H1 (cell line): ENCODE results near the gene CD46. TPM values are rescaled to one million over a fixed set of nuclear protein-coding genes. Genes with fewer than 3 reads are reported as not detected.

ENCODE experiments used
- CTCF ChIA-PET: fragments of 300-600 bp; sonication (Branson Sonifier 250); formaldehyde crosslinking; loops from one replicate; lab custom pipeline; 2021; ENCODE audit not compliant: partially characterized antibody; lab: Charles Lee
- POLR2A ChIA-PET: fragments of 300-600 bp; sonication (Branson Sonifier 250); formaldehyde crosslinking; loops from one replicate; lab custom pipeline; 2021; ENCODE audit warnings: inconsistent platforms; ENCODE audit not compliant: partially characterized antibody; lab: Charles Lee
- DNase-seq, 2 experiments: peaks; one replicate each; pipeline versions ENCODE4 v3.0.0 to v3.0.0-alpha.2; 2010 to 2022; ENCODE audit warnings: low spot score in 2 of 2, low read depth in 1 of 2, mixed read lengths in 1 of 2
- FAIRE-seq: peaks from 2 replicates; lab custom pipeline; 2011; peaks lifted over from hg19 to GRCh38; lab: Jason Lieb, UNC
- H2AFZ ChIP-seq: 2 replicates; pipeline ENCODE4 v1.8.1; 2012; ENCODE audit warnings: low read length, inconsistent platforms
- H2AK5ac ChIP-seq: 2 replicates; pipeline ENCODE4 v1.6.1; 2013; ENCODE audit warnings: low read depth, low read length
- H2BK120ac ChIP-seq: replicated peaks from 2 replicates; pipeline ENCODE3; 2013; ENCODE audit warnings: low read depth, low read length, inconsistent platforms
- H2BK12ac ChIP-seq: 2 replicates; pipeline ENCODE4 v1.6.1; 2013; ENCODE audit warnings: low read depth, low read length
- H2BK15ac ChIP-seq: 2 replicates; pipeline ENCODE4 v1.6.1; 2013; ENCODE audit warnings: low read length
- H2BK20ac ChIP-seq: 2 replicates; pipeline ENCODE4 v1.6.1; 2013; ENCODE audit warnings: low read length
- H2BK5ac ChIP-seq: 2 replicates; pipeline ENCODE4 v1.6.1; 2013; ENCODE audit warnings: low read depth, low read length
- H3K14ac ChIP-seq: 2 replicates; pipeline ENCODE4 v1.6.1; 2013; ENCODE audit warnings: inconsistent platforms; ENCODE audit not compliant: insufficient read length
- H3K18ac ChIP-seq: 2 replicates; pipeline ENCODE4 v1.6.1; 2013; ENCODE audit warnings: low read length; ENCODE audit errors: extremely low read depth
- H3K23ac ChIP-seq: 2 replicates; pipeline ENCODE4 v1.6.1; 2013; ENCODE audit warnings: inconsistent platforms; ENCODE audit not compliant: insufficient read length
- H3K23me2 ChIP-seq: 2 replicates; pipeline ENCODE4 v1.6.1; 2013; ENCODE audit warnings: low read depth, low read length
- H3K27ac ChIP-seq: 2 replicates; pipeline ENCODE4 v1.6.1; 2011; ENCODE audit warnings: low read depth, low read length, inconsistent platforms
- H3K27me3 ChIP-seq, 4 experiments: replicated peaks in 1 of 4; 1 replicate in 1 of 4; 2 replicates in 3 of 4; pipeline versions ENCODE4 v1.6.1 to v1.8.1; 2011 to 2013; ENCODE audit warnings: low read length in 3 of 4, mild to moderate bottlenecking in 3 of 4, inconsistent platforms in 2 of 4, mixed read lengths in 2 of 4, moderate library complexity in 1 of 4; ENCODE audit not compliant: control insufficient read depth in 3 of 4, insufficient read depth in 3 of 4; ENCODE audit errors: extremely low read depth in 1 of 4
- H3K36me3 ChIP-seq, 4 experiments: 2 replicates each; pipeline versions ENCODE4 v1.6.1 to v1.8.1; 2011 to 2013; ENCODE audit warnings: mild to moderate bottlenecking in 4 of 4, low read length in 3 of 4, moderate library complexity in 2 of 4, control low read depth in 1 of 4, inconsistent platforms in 1 of 4; ENCODE audit not compliant: insufficient read depth in 4 of 4, control insufficient read depth in 2 of 4
- H3K4ac ChIP-seq: replicated peaks from 2 replicates; pipeline ENCODE3; 2013; ENCODE audit warnings: low read length, low read depth, mixed read lengths, inconsistent platforms; ENCODE audit not compliant: insufficient read length
- H3K4me1 ChIP-seq, 4 experiments: replicated peaks in 1 of 4; 1 replicate in 1 of 4; 2 replicates in 3 of 4; pipeline versions ENCODE4 v1.6.1 to v1.8.1; 2011 to 2013; ENCODE audit warnings: low read length in 3 of 4, inconsistent platforms in 2 of 4, mixed read lengths in 1 of 4; ENCODE audit not compliant: insufficient read depth in 4 of 4, control insufficient read depth in 3 of 4
- H3K4me2 ChIP-seq, 2 experiments: 2 replicates each; pipeline versions ENCODE4 v1.6.1 to v1.8.1; 2011 to 2013; ENCODE audit warnings: low read depth in 2 of 2, low read length in 2 of 2, control low read depth in 1 of 2, inconsistent platforms in 1 of 2, mild to moderate bottlenecking in 1 of 2; ENCODE audit not compliant: insufficient read depth in 1 of 2
- H3K4me3 ChIP-seq, 4 experiments: fragments of 200-600, 300-600 bp in 1 of 4; sonication (generic), shearing (Covaris generic), sonication (Bioruptor Twin) in 1 of 4; 2 replicates each; pipeline versions ENCODE4 v1.5.1 to v1.8.1; 2011 to 2016; ENCODE audit warnings: low read length in 4 of 4, low read depth in 3 of 4, control low read depth in 2 of 4, inconsistent platforms in 2 of 4, mild to moderate bottlenecking in 2 of 4, mixed read lengths in 1 of 4, moderate library complexity in 1 of 4; ENCODE audit not compliant: insufficient read depth in 2 of 4; ENCODE audit errors: extremely low read depth in 1 of 4
- H3K56ac ChIP-seq: replicated peaks from 2 replicates; pipeline ENCODE3; 2013; ENCODE audit warnings: low read depth, mild to moderate bottlenecking, mixed read lengths, low read length, inconsistent platforms; ENCODE audit not compliant: insufficient read length
- H3K79me1 ChIP-seq: 2 replicates; pipeline ENCODE4 v1.6.1; 2013; ENCODE audit warnings: low read depth, low read length, control low read depth
- H3K79me2 ChIP-seq, 2 experiments: 2 replicates each; pipeline versions ENCODE4 v1.6.1 to v1.8.1; 2012 to 2013; ENCODE audit warnings: low read length in 2 of 2, mild to moderate bottlenecking in 2 of 2, inconsistent platforms in 1 of 2; ENCODE audit not compliant: insufficient read depth in 2 of 2, control insufficient read depth in 1 of 2
- H3K9ac ChIP-seq, 4 experiments: replicated peaks in 1 of 4; 1 replicate in 1 of 4; 2 replicates in 3 of 4; pipeline versions ENCODE4 v1.6.1 to v1.8.1; 2011 to 2013; ENCODE audit warnings: low read depth in 3 of 4, low read length in 3 of 4, control low read depth in 2 of 4, mild to moderate bottlenecking in 2 of 4, moderate library complexity in 2 of 4, inconsistent platforms in 1 of 4; ENCODE audit errors: extremely low read depth in 1 of 4
- H3K9me3 ChIP-seq, 2 experiments: 2 replicates each; pipeline versions ENCODE4 v1.6.1 to v1.8.1; 2012 to 2013; ENCODE audit warnings: mild to moderate bottlenecking in 2 of 2, moderate library complexity in 2 of 2, control low read depth in 1 of 2, inconsistent platforms in 1 of 2, low read depth in 1 of 2, low read length in 1 of 2, mixed read lengths in 1 of 2; ENCODE audit not compliant: insufficient read depth in 2 of 2
- H4K20me1 ChIP-seq, 2 experiments: replicated peaks in 1 of 2; 2 replicates each; pipeline versions ENCODE3 to v1.8.1; 2011 to 2013; ENCODE audit warnings: inconsistent platforms in 2 of 2, low read length in 2 of 2, mild to moderate bottlenecking in 1 of 2; ENCODE audit not compliant: insufficient read depth in 2 of 2, control insufficient read depth in 1 of 2
- H4K5ac ChIP-seq: 2 replicates; pipeline ENCODE4 v1.6.1; 2013; ENCODE audit warnings: low read length, low read depth, mixed read lengths, inconsistent platforms; ENCODE audit not compliant: insufficient read length
- H4K8ac ChIP-seq: 2 replicates; pipeline ENCODE4 v1.8.0; 2013; ENCODE audit warnings: mild to moderate bottlenecking, moderate library complexity, low read length, inconsistent platforms; ENCODE audit not compliant: insufficient read depth; ENCODE audit errors: extremely low read depth
- H4K91ac ChIP-seq: replicated peaks from 2 replicates; pipeline ENCODE3; 2013; ENCODE audit warnings: low read length, mixed read lengths, inconsistent platforms; ENCODE audit not compliant: insufficient read length
- BACH1 ChIP-seq: IDR thresholded peaks from 2 replicates; pipeline ENCODE4 v1.6.1; 2012; ENCODE audit warnings: low read length, improper control_type of control experiment
- BRCA1 ChIP-seq: IDR thresholded peaks from 2 replicates; pipeline ENCODE4 v1.6.1; 2012; ENCODE audit warnings: low read depth, low read length, improper control_type of control experiment
- HDAC2 ChIP-seq, 2 experiments: fragments of 300-600 bp in 1 of 2; sonication (generic) in 1 of 2; IDR thresholded peaks; 2 replicates each; pipeline ENCODE4 v1.6.1; 2011 to 2012; ENCODE audit warnings: low read depth in 2 of 2, low read length in 2 of 2, mild to moderate bottlenecking in 2 of 2, moderate library complexity in 2 of 2, borderline replicate concordance in 1 of 2, inconsistent platforms in 1 of 2
- KDM5A ChIP-seq: fragments of 200-600 bp; IDR thresholded peaks from 2 replicates; pipeline ENCODE4 v1.7.1; 2012; ENCODE audit warnings: mild to moderate bottlenecking, low read length, inconsistent platforms, mixed read lengths
- POLR2AphosphoS5 ChIP-seq: IDR thresholded peaks from 2 replicates; pipeline ENCODE4 v1.6.1; 2011; ENCODE audit warnings: low read depth, low read length
- RAD21 ChIP-seq, 2 experiments: IDR thresholded peaks in 1 of 2; conservative IDR thresholded peaks in 1 of 2; 2 replicates each; pipeline ENCODE4 v1.6.1; 2011; ENCODE audit warnings: low read depth in 2 of 2, low read length in 2 of 2, improper control_type of control experiment in 1 of 2, inconsistent platforms in 1 of 2, mild to moderate bottlenecking in 1 of 2, moderate library complexity in 1 of 2
- SAP30 ChIP-seq: fragments of 300-600 bp; sonication (generic); IDR thresholded peaks from 2 replicates; pipeline ENCODE4 v1.7.1; 2012; ENCODE audit warnings: low read length, moderate library complexity, mild to moderate bottlenecking, inconsistent platforms; ENCODE audit not compliant: insufficient read depth, insufficient replicate concordance
- SP2 ChIP-seq: IDR thresholded peaks from 2 replicates; pipeline ENCODE4 v1.6.1; 2012; ENCODE audit warnings: mild to moderate bottlenecking, low read length, inconsistent platforms
- SUZ12 ChIP-seq: fragments of 200-600 bp; sonication (generic); IDR thresholded peaks from 2 replicates; pipeline ENCODE4 v1.6.1; 2012; ENCODE audit warnings: mild to moderate bottlenecking, inconsistent platforms, low read length, moderate library complexity, mixed read lengths
- WGBS, 2 experiments: shearing (Covaris generic) in 1 of 2; methylation state at CpG; one replicate each; pipeline versions ENCODE4 v1.1.6 to v1.1.7; 2013 to 2015; ENCODE audit warnings: low lambda C conversion rate in 2 of 2, mixed read lengths in 2 of 2, inconsistent platforms in 1 of 2, low coverage in 1 of 2, missing lambda C conversion rate in 1 of 2; ENCODE audit not compliant: insufficient replicate concordance in 2 of 2, insufficient coverage in 1 of 2, insufficient read length in 1 of 2; ENCODE audit errors: extremely low coverage in 1 of 2, missing lambda C conversion rate in 1 of 2; 5-methylcytosine and 5-hydroxymethylcytosine counted together
- polyA plus RNA-seq, 7 experiments: library from polyadenylated mRNA; depleted of rRNA in 3 of 7; stranded (reverse) in 5 of 7; unstranded in 2 of 7; fragments of >200 nt in 5 of 7; fragments of 200-250 nt in 2 of 7; gene quantifications; 1 replicate in 5 of 7; 2 replicates in 1 of 7; 4 replicates in 1 of 7; pipeline versions ENCODE4 v1.2.1 to v1.2.3, GENCODE V29; 2011 to 2013; ENCODE audit warnings: missing spikeins in 2 of 7, mixed read lengths in 2 of 7
- total RNA-seq: library from RNA; stranded (reverse); fragmentation: NEBNext Ultra II Directional; extraction: Animal tissue kit (Norgen Biotek cat#: 25700); gene quantifications from 2 replicates; pipeline ENCODE4 v1.2.1, GENCODE V29; 2021

Gene CD46
- total and polyA plus RNA-seq, 2 of the 8 experiments (the other 6 are each of a cell fraction or from before 2014, with no cell fraction given): 60.9 to 113 TPM

- Histone ChIP-seq H3K23ac (no peak overlapping the region), H3K79me1 (no peaks in the 10 kb centered on the region), H3K18ac (no peak overlapping the region), H3K9me3 (no peaks in the 10 kb centered on the region), H3K4ac (no peak overlapping the region), H4K91ac (no peak overlapping the region), H3K27ac (no peak overlapping the region), H2BK5ac (no peak overlapping the region), H3K79me2 (no peaks in the 10 kb centered on the region), H3K9ac (no peak overlapping the region; a peak in 2 of 7 replicates), H2BK120ac (no peak overlapping the region), H3K14ac (no peak overlapping the region)
- FAIRE-seq: no peak
- no peak for DNase-seq
- 87% methylated on average over 5 of the region's 5 CpGs; no CpG with 5 or more reads in 1 of the 2 experiments for WGBS, 2 experiments
- CTCF ChIA-PET: interaction anchor here (4.1 kb wide), 3 partner anchors 12 to 65 kb away, joined by 21 to 54 read pairs (median 31); no protein-coding TSS in a partner anchor
- TF ChIP-seq RAD21 (IDR thresholded peaks at IDR 0.05 in 1 of 2, conservative IDR thresholded peaks at IDR 0.05 in 1 of 2; ENCODE audit: low read depth in 2 of 2, low read length in 2 of 2) (no peak), SAP30 (no peak), BRCA1 (no peak), POLR2AphosphoS5 (no peak), SUZ12 (no peak), BACH1 (no peak), SP2 (no peak), HDAC2 (IDR thresholded peaks at IDR 0.05; ENCODE audit: borderline replicate concordance in 1 of 2, low read depth in 2 of 2, low read length in 2 of 2) (no peak), KDM5A (no peak)
- TF ChIP-seq, all 59 proteins: peak for 0
- Histone ChIP-seq H2BK12ac (no peak overlapping the region), H3K4me1 (peaks cover 0 to 3% (median under 1%) of the 10 kb centered on the region in 4 experiments; a peak in 2 of 7 replicates), H3K56ac (no peak overlapping the region), H4K5ac (no peak overlapping the region), H3K27me3 (no peaks in the 10 kb centered on the region), H2BK20ac (no peak overlapping the region), H3K4me2 (no peak overlapping the region), H3K36me3 (no peaks in the 10 kb centered on the region), H4K8ac (no peak overlapping the region), H2AK5ac (no peak overlapping the region), H2BK15ac (no peak overlapping the region), H4K20me1 (no peaks in the 10 kb centered on the region), H3K4me3 (no peak overlapping the region), H2AFZ (no peak overlapping the region), H3K23me2 (no peaks in the 10 kb centered on the region)
- POLR2A ChIA-PET: interaction anchor here (1.0 kb wide), 1 partner anchor 10 kb away, joined by 4 read pairs; no protein-coding TSS in a partner anchor
These were observed 57.2 kb downstream of the CD46 start for GRCh38 chr1:207808911-207809555.
